PC-3 (cell line): Measurements from ENCODE around the gene RYR2.

ENCODE experiments used
- CTCF ChIP-seq: fragments of 300-600 bp; sonication (generic); conservative IDR thresholded peaks from 2 replicates; pipeline ENCODE4 v1.5.1; 2017; ENCODE audit warnings: antibody characterized with exemption, low read depth, mild to moderate bottlenecking, low read length
- EZH2 ChIP-seq: fragments of 300-600 bp; sonication (generic); IDR thresholded peaks from one replicate; pipeline ENCODE4 v1.6.1; 2017; ENCODE audit warnings: antibody characterized with exemption, mild to moderate bottlenecking, low read length; ENCODE audit not compliant: unreplicated experiment

- TF ChIP-seq EZH2 (no peak), CTCF (no peak)
These were observed 99.5 kb downstream of the RYR2 start for GRCh38 chr1:237141502-237141901.
